Aorta (tissue), 5 donors: ENCODE results near the gene CREB5. TPM values are rescaled to one million over a fixed set of nuclear protein-coding genes. Genes with fewer than 3 reads are reported as not detected.

Experiments
- ATAC-seq: fragments of 200-7000 bp; cut with Tn5 transposase; one replicate; pipeline ENCODE4 v1.9.1; 2022; ENCODE audit warnings: moderate library complexity; ENCODE audit not compliant: low FRiP score
- DNase-seq, 2 donors: peaks; one replicate each; pipeline ENCODE4 v3.0.0-alpha.2; 2020
- H3K27ac ChIP-seq, 2 donors: one replicate each; pipeline ENCODE4 v1.5.1; 2013; ENCODE audit warnings: low read length in 2 of 2, mild to moderate bottlenecking in 2 of 2, moderate library complexity in 2 of 2, control low read depth in 1 of 2, inconsistent platforms in 1 of 2, low read depth in 1 of 2
- H3K27me3 ChIP-seq, 2 donors: one replicate each; pipeline ENCODE4 v1.6.1; 2013; ENCODE audit warnings: control low read depth in 1 of 2, low read length in 1 of 2, mild to moderate bottlenecking in 1 of 2, moderate library complexity in 1 of 2; ENCODE audit not compliant: insufficient read depth in 2 of 2, control insufficient read depth in 1 of 2
- H3K36me3 ChIP-seq, 2 donors: one replicate each; pipeline ENCODE4 v1.6.1; 2013; ENCODE audit warnings: control low read depth in 1 of 2, low read length in 1 of 2, mild to moderate bottlenecking in 1 of 2; ENCODE audit not compliant: insufficient read depth in 2 of 2, control insufficient read depth in 1 of 2
- H3K4me1 ChIP-seq, 2 donors: one replicate each; pipeline ENCODE4 v1.6.1; 2013; ENCODE audit warnings: low read length in 2 of 2, control low read depth in 1 of 2, mild to moderate bottlenecking in 1 of 2, moderate library complexity in 1 of 2; ENCODE audit not compliant: insufficient read depth in 2 of 2, control insufficient read depth in 1 of 2
- H3K4me3 ChIP-seq, 2 donors: one replicate each; pipeline ENCODE4 v1.5.1; 2013; ENCODE audit warnings: low read length in 2 of 2, control low read depth in 1 of 2, mild to moderate bottlenecking in 1 of 2
- H3K9me3 ChIP-seq: one replicate; pipeline ENCODE4 v1.6.1; 2013; ENCODE audit warnings: mild to moderate bottlenecking, low read length; ENCODE audit not compliant: control insufficient read depth
- WGBS, 2 donors: extraction: QIAGEN DNeasy Blood & Tissue Kit; methylation state at CpG; one replicate each; pipeline ENCODE4 v1.1.7; 2013; 5-methylcytosine and 5-hydroxymethylcytosine counted together
- intact Hi-C, 2 donors: fragments of 100-400 bp; cut with DNase I; formaldehyde crosslinking; loops; one replicate each; pipeline versions ENCODE4 v1.14.2 to v1.15.0; 2022
- polyA plus RNA-seq, 2 donors: library from polyadenylated mRNA; stranded (reverse); fragments of 200-250 nt; gene quantifications; one replicate each; pipeline ENCODE4 v1.2.3, GENCODE V29; 2013
- total RNA-seq, 2 donors: library from RNA; stranded (reverse); fragmentation: NEBNext Ultra II Directional; extraction: Animal tissue kit (Norgen Biotek cat#: 25700); gene quantifications; one replicate each; pipeline ENCODE4 v1.2.1, GENCODE V29; 2021
- donor health status: healthy with polysubstance abuse.
- donor health status: Bipolar disorder and iron deficiency.
- donor health status: DM: no; HTN: no; CAD: no.
- donor health status: DM: no; HTN: no; CAD: no.
- donor health status: DM: yes; HTN: yes; CAD: no.

CREB5 gene
- total and polyA plus RNA-seq, 4 donors, result 2.6 to 57.1 (median 17.9) TPM

GRCh38 chr7:28837216-28837615 is 424.9 kb downstream of the CREB5 start:
- Histone ChIP-seq H3K27ac (no peak overlapping the region), H3K36me3 (no peaks in the 10 kb centered on the region), H3K9me3 (no peaks in the 10 kb centered on the region), H3K4me3 (no peak overlapping the region), H3K4me1 (no peaks in the 10 kb centered on the region), H3K27me3 (no peaks in the 10 kb centered on the region)
- intact Hi-C loops, result no loop called here
- 99 to 100% methylated on average over 1 of the region's 1 CpG for WGBS, 2 donors
- DNase-seq (no peak), ATAC-seq (no peak)

GRCh38 chr7:28840592-28840995 is 428.3 kb downstream of the CREB5 start:
- Histone ChIP-seq H3K4me1 (no peaks in the 10 kb centered on the region), H3K27me3 (no peaks in the 10 kb centered on the region), H3K9me3 (no peaks in the 10 kb centered on the region), H3K27ac (no peak overlapping the region), H3K4me3 (no peak overlapping the region), H3K36me3 (no peaks in the 10 kb centered on the region)
- no peak for DNase-seq
- 2 to 12% methylated on average over 3 of the region's 3 CpGs for WGBS, 2 donors
- ATAC-seq, result no peak
- intact Hi-C loops, result no loop called here

GRCh38 chr7:28841766-28842165 is 429.4 kb downstream of the CREB5 start:
- Histone ChIP-seq H3K4me1 (no peaks in the 10 kb centered on the region), H3K27ac (no peak overlapping the region), H3K4me3 (no peak overlapping the region), H3K27me3 (no peaks in the 10 kb centered on the region), H3K36me3 (no peaks in the 10 kb centered on the region), H3K9me3 (peaks cover 4% of the 10 kb centered on the region)
- no peak for ATAC-seq
- no peak for DNase-seq
- intact Hi-C loops, result no loop called here

- H3K4me1 ChIP-seq, result no peaks in the 10 kb centered on the region
- WGBS, 2 donors, result 95% methylated on average over 1 of the region's 1 CpG
- no peak for ATAC-seq
- H3K36me3 ChIP-seq, result no peaks in the 10 kb centered on the region
- intact Hi-C loops, result no loop called here
- peaks cover 4% of the 10 kb centered on the region for H3K9me3 ChIP-seq
- no peak overlapping the region for H3K27ac ChIP-seq
- H3K27me3 ChIP-seq, result no peaks in the 10 kb centered on the region
- no peak for DNase-seq
- H3K4me3 ChIP-seq, result no peak overlapping the region
These were observed 430.5 kb downstream of the CREB5 start for GRCh38 chr7:28842769-28843295.

GRCh38 chr7:28845106-28845505 is 432.8 kb downstream of the CREB5 start:
- Histone ChIP-seq H3K4me3 (no peak overlapping the region), H3K9me3 (peaks cover 4% of the 10 kb centered on the region), H3K27ac (no peak overlapping the region), H3K36me3 (no peaks in the 10 kb centered on the region), H3K27me3 (no peaks in the 10 kb centered on the region), H3K4me1 (no peaks in the 10 kb centered on the region)
- ATAC-seq (no peak), DNase-seq (no peak)
- whole genome bisulfite sequencing, 2 donors, result 88 to 100% methylated on average over 1 of the region's 1 CpG
- intact Hi-C loops, result no loop called here

- H3K4me1 ChIP-seq, result no peaks in the 10 kb centered on the region
- peaks cover 4% of the 10 kb centered on the region for H3K9me3 ChIP-seq
- intact Hi-C loops, result no loop called here
- WGBS, 2 donors, result 84 to 86% methylated on average over 10 of the region's 10 CpGs
- no peak overlapping the region for H3K27ac ChIP-seq
- H3K4me3 ChIP-seq, result no peak overlapping the region
- H3K36me3 ChIP-seq, result no peaks in the 10 kb centered on the region
- H3K27me3 ChIP-seq, result no peaks in the 10 kb centered on the region
- no peak for ATAC-seq
- no peak for DNase-seq
These were observed 434.9 kb downstream of the CREB5 start for GRCh38 chr7:28847176-28847575.

GRCh38 chr7:28847681-28848080 is 435.4 kb downstream of the CREB5 start:
- intact Hi-C loops, result no loop called here
- peaks cover 4% of the 10 kb centered on the region for H3K9me3 ChIP-seq
- no peak overlapping the region for H3K27ac ChIP-seq
- WGBS, 2 donors, result 92 to 95% methylated on average over 13 of the region's 13 CpGs
- H3K4me3 ChIP-seq, result no peak overlapping the region
- H3K36me3 ChIP-seq, result no peaks in the 10 kb centered on the region
- DNase-seq, result peak; percentile 51 to 75
- ATAC-seq, result no peak
- no peaks in the 10 kb centered on the region for H3K4me1 ChIP-seq
- H3K27me3 ChIP-seq, result no peaks in the 10 kb centered on the region

- Histone ChIP-seq H3K9me3 (peaks cover 4% of the 10 kb centered on the region), H3K27ac (no peak overlapping the region), H3K36me3 (no peaks in the 10 kb centered on the region), H3K4me1 (no peaks in the 10 kb centered on the region), H3K27me3 (no peaks in the 10 kb centered on the region), H3K4me3 (no peak overlapping the region)
- WGBS, 2 donors, result 95 to 96% methylated on average over 14 to 15 of the region's 15 CpGs
- no peak for ATAC-seq
- no peak for DNase-seq
- intact Hi-C loops, result no loop called here
These were observed 436.6 kb downstream of the CREB5 start for GRCh38 chr7:28848906-28849305.

- DNase-seq (no peak), ATAC-seq (no peak)
- Histone ChIP-seq H3K4me1 (no peaks in the 10 kb centered on the region), H3K36me3 (no peaks in the 10 kb centered on the region), H3K4me3 (no peak overlapping the region), H3K27me3 (no peaks in the 10 kb centered on the region), H3K9me3 (peaks cover 4% of the 10 kb centered on the region), H3K27ac (no peak overlapping the region)
- intact Hi-C loops, result loop anchor here (5.0 to 10.0 kb wide), 5 partner anchors 166 to 553 kb away; no protein-coding TSS in a partner anchor
These were observed 438.4 kb downstream of the CREB5 start for GRCh38 chr7:28850699-28851098.
